Hepatocyte (in vitro differentiated cells): Measurements from ENCODE around the gene SCFD2. TPM values are rescaled to one million over a fixed set of nuclear protein-coding genes. Genes with fewer than 3 reads are reported as not detected.
A peak's percentile ranks its signal among the peaks of the same experiment; 100 is the strongest.

Source experiments
- DNase-seq: peaks from one replicate; pipeline ENCODE4 v3.0.0-alpha.2; 2016; ENCODE audit warnings: low spot score
- H2AFZ ChIP-seq: fragments of 200-600 bp; sonication (generic); 2 replicates; pipeline ENCODE4 v1.6.0; 2016; ENCODE audit warnings: antibody characterized with exemption, mild to moderate bottlenecking
- H3K27ac ChIP-seq: fragments of 200-600 bp; sonication (generic); 2 replicates; pipeline ENCODE4 v1.5.1; 2016; ENCODE audit warnings: mild to moderate bottlenecking
- H3K27me3 ChIP-seq: fragments of 200-600 bp; sonication (generic); 2 replicates; pipeline ENCODE4 v1.6.1; 2016
- H3K36me3 ChIP-seq: fragments of 200-600 bp; sonication (generic); replicated peaks from 2 replicates; pipeline ENCODE4 v1.5.1; 2016; ENCODE audit warnings: low read depth; ENCODE audit not compliant: insufficient read depth
- H3K4me1 ChIP-seq: fragments of 200-600 bp; sonication (generic); 2 replicates; pipeline ENCODE4 v1.5.1; 2016; ENCODE audit warnings: mild to moderate bottlenecking, moderate library complexity; ENCODE audit not compliant: insufficient read depth
- H3K4me2 ChIP-seq: fragments of 200-600 bp; sonication (generic); 2 replicates; pipeline ENCODE4 v1.6.0; 2016
- H3K4me3 ChIP-seq: fragments of 200-600 bp; sonication (generic); 2 replicates; pipeline ENCODE4 v1.5.1; 2016; ENCODE audit warnings: mild to moderate bottlenecking
- H3K79me2 ChIP-seq: fragments of 200-600 bp; sonication (generic); 2 replicates; pipeline ENCODE4 v1.6.0; 2017; ENCODE audit warnings: mild to moderate bottlenecking
- H3K9me2 ChIP-seq: fragments of 200-600 bp; sonication (generic); replicated peaks from 2 replicates; pipeline ENCODE4 v1.6.0; 2017; ENCODE audit warnings: mild to moderate bottlenecking; ENCODE audit not compliant: insufficient read depth
- H3K9me3 ChIP-seq: fragments of 200-600 bp; sonication (generic); 2 replicates; pipeline ENCODE4 v1.5.1; 2016; ENCODE audit warnings: low read depth, mild to moderate bottlenecking
- H4K20me1 ChIP-seq: fragments of 200-600 bp; sonication (generic); 2 replicates; pipeline ENCODE4 v1.6.0; 2016; ENCODE audit warnings: mild to moderate bottlenecking; ENCODE audit not compliant: insufficient read depth, poor library complexity, severe bottlenecking
- EZH2 ChIP-seq: fragments of 200-600 bp; sonication (generic); IDR thresholded peaks from 2 replicates; pipeline ENCODE4 v1.6.1; 2016; ENCODE audit warnings: antibody characterized with exemption, mild to moderate bottlenecking, borderline replicate concordance
- EZH2phosphoT487 ChIP-seq: fragments of 200-600 bp; sonication (generic); IDR thresholded peaks from one replicate; pipeline ENCODE4 v1.6.1; 2018; ENCODE audit warnings: antibody characterized with exemption, mild to moderate bottlenecking, low read depth, moderate library complexity; ENCODE audit not compliant: unreplicated experiment, severe bottlenecking
- WGBS: methylation state at CpG from one replicate; pipeline ENCODE4 v1.1.6; 2016; ENCODE audit warnings: low lambda C conversion rate; ENCODE audit errors: missing lambda C conversion rate; 5-methylcytosine and 5-hydroxymethylcytosine counted together
- polyA plus RNA-seq: library from polyadenylated mRNA; unstranded; fragments of >200 nt; fragmentation: Nextera tagmentation; extraction: Ambion mirVana; gene quantifications from 2 replicates; pipeline ENCODE4 v1.2.1, GENCODE V29; 2016
- total RNA-seq: library from RNA; depleted of rRNA; stranded (reverse); fragments of >200 nt; gene quantifications from 2 replicates; pipeline ENCODE4 v1.2.3, GENCODE V29; 2014
- TF ChIP-seq, protein P1 (sequence below): fragments of 200-600 bp; sonication (generic); IDR thresholded peaks from 2 replicates; pipeline ENCODE4 v1.5.1; 2016; ENCODE audit warnings: antibody characterized with exemption, mild to moderate bottlenecking; ENCODE audit not compliant: poor library complexity

SCFD2 gene
- total and polyA plus RNA-seq, 2 experiments from 2014 or later = 8.4 to 15.7 TPM

DNA sequence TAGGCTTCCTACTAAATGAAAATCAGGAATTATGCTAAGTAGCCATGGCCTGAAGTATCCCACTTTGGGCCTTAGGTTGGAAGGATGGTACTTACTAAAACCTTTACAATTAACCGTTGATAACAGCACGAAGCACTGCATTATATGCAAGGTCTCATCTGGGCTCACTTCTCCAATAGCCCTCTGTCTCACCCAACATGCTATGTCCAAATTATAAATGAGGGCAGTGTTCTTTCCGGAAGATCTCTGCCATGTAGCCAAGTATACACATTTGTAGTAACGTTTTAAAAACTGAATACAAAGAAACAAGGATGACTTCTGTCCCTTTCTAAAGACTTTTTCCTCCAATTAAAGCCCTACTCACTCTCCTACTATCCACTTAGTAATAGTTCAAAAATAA lies 51.6 kb downstream of the SCFD2 start:
- peaks cover under 1% of the 10 kb centered on the region for H3K79me2 ChIP-seq
- TF ChIP-seq, protein P1, sequence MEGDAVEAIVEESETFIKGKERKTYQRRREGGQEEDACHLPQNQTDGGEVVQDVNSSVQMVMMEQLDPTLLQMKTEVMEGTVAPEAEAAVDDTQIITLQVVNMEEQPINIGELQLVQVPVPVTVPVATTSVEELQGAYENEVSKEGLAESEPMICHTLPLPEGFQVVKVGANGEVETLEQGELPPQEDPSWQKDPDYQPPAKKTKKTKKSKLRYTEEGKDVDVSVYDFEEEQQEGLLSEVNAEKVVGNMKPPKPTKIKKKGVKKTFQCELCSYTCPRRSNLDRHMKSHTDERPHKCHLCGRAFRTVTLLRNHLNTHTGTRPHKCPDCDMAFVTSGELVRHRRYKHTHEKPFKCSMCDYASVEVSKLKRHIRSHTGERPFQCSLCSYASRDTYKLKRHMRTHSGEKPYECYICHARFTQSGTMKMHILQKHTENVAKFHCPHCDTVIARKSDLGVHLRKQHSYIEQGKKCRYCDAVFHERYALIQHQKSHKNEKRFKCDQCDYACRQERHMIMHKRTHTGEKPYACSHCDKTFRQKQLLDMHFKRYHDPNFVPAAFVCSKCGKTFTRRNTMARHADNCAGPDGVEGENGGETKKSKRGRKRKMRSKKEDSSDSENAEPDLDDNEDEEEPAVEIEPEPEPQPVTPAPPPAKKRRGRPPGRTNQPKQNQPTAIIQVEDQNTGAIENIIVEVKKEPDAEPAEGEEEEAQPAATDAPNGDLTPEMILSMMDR = no peak
- H3K4me3 ChIP-seq = no peak overlapping the region

GRCh38 chr4:53313510-53313909 lies 52.4 kb downstream of the SCFD2 start:
- WGBS = 73% methylated on average over 3 of the region's 3 CpGs
- TF ChIP-seq, protein P1 = peak; percentile 43
- no peak for TF ChIP-seq EZH2phosphoT487
- no peak for TF ChIP-seq EZH2
- no peak overlapping the region for H3K4me3 ChIP-seq
- H3K79me2 ChIP-seq = no peaks in the 10 kb centered on the region
- H3K9me2 ChIP-seq = no peaks in the 10 kb centered on the region
- no peaks in the 10 kb centered on the region for H4K20me1 ChIP-seq
- H3K4me1 ChIP-seq = peaks cover 9% of the 10 kb centered on the region
- no peak overlapping the region for H3K4me2 ChIP-seq
- H3K9me3 ChIP-seq = no peaks in the 10 kb centered on the region
- no peak overlapping the region for H3K27ac ChIP-seq
- H3K36me3 ChIP-seq = no peaks in the 10 kb centered on the region
- no peaks in the 10 kb centered on the region for H3K27me3 ChIP-seq
- peak; percentile 29 for DNase-seq
- H2AFZ ChIP-seq = no peak overlapping the region

More for the DNA sequence above, 51.6 kb downstream of the SCFD2 start:
- Histone ChIP-seq H3K4me2 (no peak overlapping the region), H3K9me3 (no peaks in the 10 kb centered on the region), H3K27me3 (no peaks in the 10 kb centered on the region), H2AFZ (no peak overlapping the region), H3K9me2 (no peaks in the 10 kb centered on the region), H4K20me1 (no peaks in the 10 kb centered on the region), H3K27ac (no peak overlapping the region), H3K36me3 (no peaks in the 10 kb centered on the region), H3K4me1 (peaks cover 9% of the 10 kb centered on the region)
- DNase-seq = no peak
- 87% methylated on average over 4 of the region's 4 CpGs for WGBS

DNA sequence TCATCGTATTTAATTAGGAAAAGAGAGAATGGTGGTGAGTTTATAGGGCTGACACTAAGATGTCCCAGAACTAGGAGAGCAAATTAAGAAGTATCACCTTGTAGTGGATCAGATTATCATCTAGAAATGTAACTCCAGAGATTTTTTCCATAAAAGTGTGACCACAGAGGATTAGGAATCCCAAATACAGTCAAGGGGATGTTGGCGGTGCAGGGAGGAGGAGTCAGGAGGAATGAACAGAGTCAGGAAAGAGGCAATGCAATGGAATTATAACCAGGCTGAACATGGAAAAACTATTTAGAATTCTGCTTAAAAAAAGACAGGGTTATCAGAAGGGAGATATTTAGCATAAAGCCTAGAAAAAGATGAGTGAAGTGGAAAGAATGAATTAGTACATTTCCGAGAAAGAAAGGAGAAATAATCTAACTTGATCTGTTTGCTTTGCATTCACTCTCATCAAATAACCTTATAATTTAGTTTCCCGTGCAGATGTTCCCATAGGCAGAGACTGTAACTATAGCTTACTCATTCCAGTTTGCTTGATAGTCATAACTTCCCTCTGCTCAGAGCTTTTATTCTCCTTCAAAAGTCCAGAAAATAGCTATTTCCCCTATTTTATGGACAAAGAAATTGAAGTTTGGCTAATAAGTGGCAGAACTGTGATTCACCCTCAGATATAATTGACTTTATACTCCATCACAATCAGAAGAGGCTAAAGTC lies 56.4 kb downstream of the SCFD2 start:
- Histone ChIP-seq H2AFZ (no peak overlapping the region), H4K20me1 (no peaks in the 10 kb centered on the region), H3K4me1 (no peaks in the 10 kb centered on the region), H3K9me3 (no peaks in the 10 kb centered on the region), H3K4me3 (no peak overlapping the region), H3K9me2 (no peaks in the 10 kb centered on the region), H3K36me3 (no peaks in the 10 kb centered on the region), H3K27ac (no peak overlapping the region), H3K79me2 (no peaks in the 10 kb centered on the region), H3K4me2 (no peak overlapping the region), H3K27me3 (no peaks in the 10 kb centered on the region)
- DNase-seq = no peak
- 76% methylated on average over 4 of the region's 4 CpGs for WGBS
- TF ChIP-seq EZH2 = no peak
- no peak for TF ChIP-seq EZH2phosphoT487
- TF ChIP-seq, protein P1 = no peak
